Esophagus mucosa (tissue), 1 donor: ENCODE data around the gene ZDHHC21. TPM values are rescaled to one million over a fixed set of nuclear protein-coding genes. Genes with fewer than 3 reads are reported as not detected.
A peak's percentile ranks its signal among the peaks of the same experiment; 100 is the strongest.

Experiments
- ATAC-seq: fragments of 200-7000 bp; cut with Tn5 transposase; one replicate; pipeline ENCODE4 v1.9.1; 2020
- total RNA-seq: library from RNA; stranded (reverse); gene quantifications from one replicate; pipeline ENCODE4 v1.2.4, GENCODE V29; 2023
- donor health status: DM: yes; HTN: yes; CAD: no.

The ZDHHC21 gene
- total RNA-seq, 1 donor from 2014 or later: 14.5 TPM

DNA sequence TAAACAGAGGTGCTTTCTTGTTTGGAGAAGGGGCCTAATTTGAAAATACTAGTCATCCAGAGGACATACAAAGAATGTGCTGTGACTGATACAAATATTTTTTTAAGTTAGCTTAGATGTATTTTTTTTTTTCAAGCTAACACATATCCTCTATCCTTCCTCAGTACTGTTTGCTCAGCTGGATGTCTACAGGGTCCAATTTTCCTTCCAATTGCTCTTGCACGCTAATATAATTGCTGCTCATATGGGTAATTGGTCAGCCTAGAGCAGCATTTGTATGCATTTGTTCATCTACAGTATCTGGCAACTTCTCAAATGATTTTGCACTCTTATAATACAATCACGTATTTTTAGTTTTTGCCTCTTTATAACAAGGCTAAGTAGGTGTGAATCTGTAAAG lies 84.7 kb downstream of the ZDHHC21 start:
- ATAC-seq: no peak

GRCh38 chr9:14597171-14597799 lies 95.9 kb downstream of the ZDHHC21 start:
- peak; percentile 17 for ATAC-seq

DNA sequence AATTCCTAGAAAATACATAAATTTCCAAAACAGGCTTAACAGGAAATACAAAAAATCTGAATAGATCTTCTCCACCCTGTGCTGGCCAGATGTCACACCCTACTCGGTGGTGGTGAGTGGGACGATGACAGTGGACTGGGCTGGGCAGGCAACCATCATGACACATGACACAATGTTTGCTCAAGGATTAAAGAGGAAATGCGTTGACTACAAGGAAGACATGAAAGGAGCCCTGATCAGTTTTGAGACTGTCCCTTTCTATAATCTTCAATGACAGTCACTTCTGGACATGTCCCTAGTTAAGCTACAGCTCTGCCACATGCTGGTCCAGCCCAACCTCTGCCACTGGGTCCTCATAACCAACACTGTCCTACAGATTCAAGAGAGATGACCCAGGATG lies 99.8 kb downstream of the ZDHHC21 start:
- ATAC-seq: peak; percentile 99

GRCh38 chr9:14591411-14591810 lies 101.8 kb downstream of the ZDHHC21 start:
- no peak for ATAC-seq

GRCh38 chr9:14585730-14586473 lies 107.3 kb downstream of the ZDHHC21 start:
- peak; percentile 33 for ATAC-seq

- ATAC-seq: no peak
These were observed 108.7 kb downstream of the ZDHHC21 start for GRCh38 chr9:14584571-14584970.

GRCh38 chr9:14578030-14578429 lies 115.2 kb downstream of the ZDHHC21 start:
- no peak for ATAC-seq

DNA sequence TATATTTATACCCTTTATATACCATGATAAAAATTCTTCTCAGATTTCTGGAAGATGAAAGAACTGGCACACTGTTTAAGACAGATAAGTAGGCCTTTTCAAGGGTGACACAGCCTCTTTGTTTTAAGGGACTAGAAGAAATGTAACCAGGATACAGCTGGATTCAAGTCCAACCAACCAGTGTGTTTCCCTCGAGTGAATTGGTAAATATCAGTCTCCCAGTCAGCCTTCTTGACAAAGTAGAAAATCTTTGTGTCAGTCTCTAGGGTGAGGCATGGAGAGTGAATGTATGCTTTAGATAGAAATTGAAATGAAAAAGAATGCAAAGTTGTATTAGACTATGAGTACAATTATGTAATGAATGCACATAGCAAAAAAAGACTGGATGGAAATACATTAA lies 119.1 kb downstream of the ZDHHC21 start:
- ATAC-seq: no peak

- ATAC-seq: no peak
These were observed 119.9 kb downstream of the ZDHHC21 start for GRCh38 chr9:14573319-14573718.

DNA sequence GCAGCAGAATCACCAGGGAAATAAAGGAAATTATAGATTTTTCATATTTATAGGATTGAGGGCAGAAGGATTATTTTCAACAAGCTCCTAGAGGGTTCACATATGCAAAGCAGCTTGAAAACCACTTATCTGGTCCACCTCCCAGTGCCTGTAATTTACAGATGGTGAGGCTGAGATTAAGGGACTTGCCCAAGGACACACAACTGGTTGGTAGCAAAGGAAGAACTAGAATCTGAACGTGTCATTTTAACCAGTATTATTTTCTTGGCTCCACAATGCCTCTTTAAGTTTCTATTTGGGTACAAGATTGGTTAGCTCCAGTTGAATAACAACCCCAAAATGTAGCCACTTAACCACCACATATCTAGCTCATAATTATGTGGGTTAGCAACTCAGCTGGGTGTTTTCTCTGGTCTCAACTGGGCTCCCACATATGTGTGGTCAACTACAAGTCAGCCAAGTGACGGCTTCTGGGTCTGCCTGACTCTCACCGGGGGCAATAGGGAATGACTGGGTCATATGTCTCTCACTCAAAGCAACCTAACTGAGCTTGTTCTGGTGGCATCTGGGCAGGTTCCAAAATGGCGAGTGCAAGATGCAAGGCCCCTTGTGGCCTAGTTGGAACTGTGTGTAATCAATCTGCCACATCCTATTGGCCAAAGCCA lies 127.7 kb downstream of the ZDHHC21 start:
- ATAC-seq: no peak

- ATAC-seq: no peak
These were observed 129.2 kb downstream of the ZDHHC21 start for GRCh38 chr9:14563902-14564624.

GRCh38 chr9:14561929-14562405 lies 131.3 kb downstream of the ZDHHC21 start:
- no peak for ATAC-seq

Other genes starting within 250 kb of the ZDHHC21 start
- not detected for gene CER1, start 29.3 kb upstream of the ZDHHC21 start, total RNA-seq
- 0.20 TPM for gene FREM1, start 217.0 kb upstream of the ZDHHC21 start, total RNA-seq